ENCODE results near the gene SPAG6. TPM values are rescaled to one million over a fixed set of nuclear protein-coding genes. Genes with fewer than 3 reads are reported as not detected.
A peak's percentile ranks its signal among the peaks of the same experiment; 100 is the strongest.

SPAG6 gene
- total and polyA plus RNA-seq, 9 of the 15 experiments (the other 6 are each of a cell fraction or from before 2014, with no cell fraction given), result 3.5 to 23.1 (median 11.8) TPM

DNA sequence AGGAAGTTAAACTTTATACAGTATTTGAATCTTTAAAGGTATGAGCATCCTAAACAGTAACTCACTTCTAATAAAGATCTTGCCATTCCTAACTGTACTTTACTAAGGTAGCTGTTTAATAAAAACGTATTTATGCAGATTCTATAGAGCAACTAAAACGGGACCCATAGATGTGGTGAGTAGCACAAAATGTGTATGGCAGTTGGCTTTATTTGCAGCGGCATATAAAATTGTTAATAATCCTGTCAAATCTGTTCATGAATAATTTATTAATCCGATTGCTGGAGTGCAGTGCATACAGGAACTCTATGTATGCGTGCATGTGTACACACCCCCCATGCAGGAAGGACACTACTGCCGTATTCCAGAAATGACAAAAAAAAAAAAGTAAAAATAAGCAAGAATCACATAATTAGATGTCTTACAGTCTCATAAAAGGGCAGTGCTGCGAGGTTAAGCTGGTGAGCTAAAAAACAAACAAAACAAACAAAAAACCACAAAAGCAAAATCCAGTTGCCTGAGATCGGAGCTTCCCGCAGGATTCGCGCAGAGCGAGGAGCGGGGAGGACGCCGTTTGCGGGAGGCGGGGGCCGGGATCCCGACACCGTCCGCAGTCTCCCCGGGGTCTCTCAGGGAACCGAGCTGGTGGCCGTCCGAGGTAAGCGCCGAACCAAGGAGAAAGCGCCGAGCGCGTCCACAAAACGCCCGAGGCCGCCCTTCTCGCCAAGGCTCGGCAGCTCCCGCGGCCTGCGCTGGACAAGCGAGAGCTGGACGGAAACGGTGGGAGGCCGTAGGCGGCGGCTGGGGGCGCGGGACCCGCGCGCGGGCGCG is 29.6 kb upstream of the SPAG6 start (continued):
- peak; percentile 52; the same call in 1 of the 2 replicates for TF ChIP-seq ZBTB40 (IDR thresholded peaks at IDR 0.05)
- no peak for TF ChIP-seq ZBTB40 (CRISPR knock-in tag; IDR thresholded peaks at IDR 0.05)
- TF ChIP-seq MTA1 (IDR thresholded peaks at IDR 0.05; ENCODE audit: borderline replicate concordance), result no peak
- TF ChIP-seq, protein P1, sequence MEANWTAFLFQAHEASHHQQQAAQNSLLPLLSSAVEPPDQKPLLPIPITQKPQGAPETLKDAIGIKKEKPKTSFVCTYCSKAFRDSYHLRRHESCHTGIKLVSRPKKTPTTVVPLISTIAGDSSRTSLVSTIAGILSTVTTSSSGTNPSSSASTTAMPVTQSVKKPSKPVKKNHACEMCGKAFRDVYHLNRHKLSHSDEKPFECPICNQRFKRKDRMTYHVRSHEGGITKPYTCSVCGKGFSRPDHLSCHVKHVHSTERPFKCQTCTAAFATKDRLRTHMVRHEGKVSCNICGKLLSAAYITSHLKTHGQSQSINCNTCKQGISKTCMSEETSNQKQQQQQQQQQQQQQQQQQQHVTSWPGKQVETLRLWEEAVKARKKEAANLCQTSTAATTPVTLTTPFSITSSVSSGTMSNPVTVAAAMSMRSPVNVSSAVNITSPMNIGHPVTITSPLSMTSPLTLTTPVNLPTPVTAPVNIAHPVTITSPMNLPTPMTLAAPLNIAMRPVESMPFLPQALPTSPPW (CRISPR knock-in tag; IDR thresholded peaks at IDR 0.05), result 0 out of 2 replicates have a peak, but pooled peaks have one; percentile 86
- no peak for TF ChIP-seq CEBPG (CRISPR knock-in tag; IDR thresholded peaks at IDR 0.05)
- no peak for TF ChIP-seq CEBPG (tag; conservative IDR thresholded peaks at IDR 0.05 in 1 of 2, IDR thresholded peaks at IDR 0.05 in 1 of 2)
- 0 out of 2 replicates have a peak, but pooled peaks have one; percentile 57 for TF ChIP-seq SMARCA5 (IDR thresholded peaks at IDR 0.05)
- no peak for TF ChIP-seq TRIM28 (IDR thresholded peaks at IDR 0.05)
- peak; percentile 82 for TF ChIP-seq EGR1 (conservative IDR thresholded peaks at IDR 0.05)
- 0 out of 2 replicates have a peak, but pooled peaks have one; percentile 28 for TF ChIP-seq GATAD2A (IDR thresholded peaks at IDR 0.05)
- no peak for TF ChIP-seq NELFE (IDR thresholded peaks at IDR 0.05; ENCODE audit: insufficient read depth, insufficient read length)
- peak; percentile 88 for TF ChIP-seq POLR2G (IDR thresholded peaks at IDR 0.05; ENCODE audit: low read depth, low read length)
- no peak for TF ChIP-seq ZFPM2 (CRISPR knock-in tag; IDR thresholded peaks at IDR 0.05)
- TF ChIP-seq CHD2 (IDR thresholded peaks at IDR 0.05; ENCODE audit: low read depth, low read length), result 0 out of 2 replicates have a peak, but pooled peaks have one; percentile 21
- TF ChIP-seq, protein P2, sequence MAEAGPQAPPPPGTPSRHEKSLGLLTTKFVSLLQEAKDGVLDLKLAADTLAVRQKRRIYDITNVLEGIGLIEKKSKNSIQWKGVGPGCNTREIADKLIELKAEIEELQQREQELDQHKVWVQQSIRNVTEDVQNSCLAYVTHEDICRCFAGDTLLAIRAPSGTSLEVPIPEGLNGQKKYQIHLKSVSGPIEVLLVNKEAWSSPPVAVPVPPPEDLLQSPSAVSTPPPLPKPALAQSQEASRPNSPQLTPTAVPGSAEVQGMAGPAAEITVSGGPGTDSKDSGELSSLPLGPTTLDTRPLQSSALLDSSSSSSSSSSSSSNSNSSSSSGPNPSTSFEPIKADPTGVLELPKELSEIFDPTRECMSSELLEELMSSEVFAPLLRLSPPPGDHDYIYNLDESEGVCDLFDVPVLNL (CRISPR knock-in tag; IDR thresholded peaks at IDR 0.05; ENCODE audit: low read depth), result no peak
- no peak for TF ChIP-seq THRAP3 (IDR thresholded peaks at IDR 0.05; ENCODE audit: borderline replicate concordance)
- no peak for TF ChIP-seq ZNF311 (CRISPR knock-in tag; IDR thresholded peaks at IDR 0.05)
